ENCODE data around the gene TNIP2.

- TF ChIP-seq CTCF (conservative IDR thresholded peaks at IDR 0.05; ENCODE audit: low read depth, low read length) (no peak), EZH2 (IDR thresholded peaks at IDR 0.05; ENCODE audit: low read length, unreplicated experiment) (no peak)
Measured at GRCh38 chr4:2781911-2782310, 25.8 kb upstream of the TNIP2 start.
